ENCODE results near the gene TRNAU1AP.
"Not testable (repeated sequence)": the region's sequence is repeated elsewhere in the genome, so short reads cannot be mapped to it uniquely, and the experiment has no call there.

Gene TRNAU1AP

GRCh38 chr1:28552758-28553663, at the start of gene TRNAU1AP:
Gene TRNAU1AP (plus strand): TSS chr1:28553085. CDS start chr1:28553111, 26 bp downstream.
- DNase-seq: peak; percentile 98

GRCh38 chr1:28503117-28503516, 49.8 kb upstream of the TRNAU1AP start:
- no peak for DNase-seq

- DNase-seq: peak; percentile 94
Observed at GRCh38 chr1:28505406-28506187, 47.3 kb upstream of the TRNAU1AP start, which contains the start of gene RCC1. Gene RCC1 (plus strand): TSS chr1:28506043. CDS start chr1:28529867, 23,824 bp downstream.

GRCh38 chr1:28506907-28507246, 46.0 kb upstream of the TRNAU1AP start:
- peak; percentile 75 for DNase-seq

GRCh38 chr1:28507247-28507645, 45.6 kb upstream of the TRNAU1AP start:
- DNase-seq: peak; percentile 83

DNA sequence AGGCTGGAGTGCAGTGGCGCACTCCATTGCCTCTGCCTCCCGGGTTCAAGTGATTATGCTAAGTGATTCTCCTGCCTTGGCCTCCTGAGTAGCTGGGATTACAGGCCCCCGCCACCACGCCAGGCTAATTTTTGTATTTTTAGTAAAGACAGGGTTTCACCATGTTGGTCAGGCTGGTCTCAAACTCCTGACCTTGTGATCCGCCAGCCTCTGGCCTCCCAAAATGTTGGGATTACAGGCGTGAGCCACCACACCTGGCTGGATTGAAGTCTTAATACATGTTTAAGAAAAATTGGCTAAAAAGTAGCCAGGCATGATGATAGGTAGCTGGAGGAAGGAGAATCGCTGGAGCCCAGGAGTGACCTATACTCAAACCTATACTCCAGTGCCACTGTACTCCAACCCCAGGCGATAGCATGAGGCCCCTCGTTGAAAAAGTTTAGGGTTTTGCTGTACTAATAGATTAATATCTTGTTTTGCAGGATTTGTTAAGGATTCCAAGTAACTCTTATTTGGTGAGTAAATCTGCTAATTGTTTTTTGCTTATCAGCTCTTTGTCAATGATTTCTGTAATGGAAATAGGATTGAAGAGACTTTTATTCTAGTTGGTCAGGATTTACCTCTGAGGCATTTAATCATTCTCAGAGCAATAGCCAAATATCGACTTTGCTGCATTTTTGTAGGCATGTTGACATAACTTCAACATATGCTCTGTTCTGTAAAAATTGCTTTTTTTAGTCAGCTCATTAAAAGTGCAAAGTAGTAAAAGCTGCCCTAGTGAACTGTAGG, 45.0 kb upstream of the TRNAU1AP start:
- peak; percentile 79 for DNase-seq

- peak; percentile 82 for DNase-seq
Observed at GRCh38 chr1:28508435-28508754, 44.5 kb upstream of the TRNAU1AP start.

- peak; percentile 83 for DNase-seq
Observed at GRCh38 chr1:28509705-28510272, 43.1 kb upstream of the TRNAU1AP start.

- peak; percentile 86 for DNase-seq
Observed at GRCh38 chr1:28510273-28510969, 42.5 kb upstream of the TRNAU1AP start.

- peak; percentile 72 for DNase-seq
Observed at GRCh38 chr1:28510970-28511440, 41.9 kb upstream of the TRNAU1AP start.

DNA sequence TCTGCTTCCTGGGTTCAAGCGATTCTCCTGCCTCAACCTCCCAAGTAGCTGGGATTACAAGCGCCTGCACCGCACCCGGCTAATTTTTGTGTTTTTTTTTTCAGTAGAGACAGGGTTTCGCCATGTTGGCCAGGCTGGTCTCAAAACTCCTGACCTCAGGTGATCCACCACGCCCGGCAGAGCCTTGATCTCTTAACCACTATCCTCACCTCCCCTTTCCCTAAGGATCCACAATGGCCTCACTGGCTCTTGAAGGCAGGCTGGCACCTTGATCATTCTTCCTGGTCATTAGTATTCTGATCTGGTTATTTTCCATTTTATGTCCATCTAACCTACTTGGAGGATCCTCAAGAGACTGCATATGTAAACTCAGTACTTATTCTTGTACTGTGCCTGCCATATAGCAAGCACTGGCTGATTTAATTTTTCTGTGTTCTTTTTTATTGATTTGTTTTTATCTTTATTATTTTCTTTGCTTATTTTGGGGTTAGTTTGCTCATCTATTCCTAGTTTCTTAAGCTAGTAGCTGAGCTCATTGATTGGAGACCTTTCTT, 40.8 kb upstream of the TRNAU1AP start:
- DNase-seq: peak; percentile 78

- peak; percentile 63 for DNase-seq
Observed at GRCh38 chr1:28514445-28514933, 38.4 kb upstream of the TRNAU1AP start.

- no peak for DNase-seq
Observed at GRCh38 chr1:28516518-28516956, 36.3 kb upstream of the TRNAU1AP start.

GRCh38 chr1:28517649-28517999, 35.3 kb upstream of the TRNAU1AP start:
- no peak for DNase-seq

DNA sequence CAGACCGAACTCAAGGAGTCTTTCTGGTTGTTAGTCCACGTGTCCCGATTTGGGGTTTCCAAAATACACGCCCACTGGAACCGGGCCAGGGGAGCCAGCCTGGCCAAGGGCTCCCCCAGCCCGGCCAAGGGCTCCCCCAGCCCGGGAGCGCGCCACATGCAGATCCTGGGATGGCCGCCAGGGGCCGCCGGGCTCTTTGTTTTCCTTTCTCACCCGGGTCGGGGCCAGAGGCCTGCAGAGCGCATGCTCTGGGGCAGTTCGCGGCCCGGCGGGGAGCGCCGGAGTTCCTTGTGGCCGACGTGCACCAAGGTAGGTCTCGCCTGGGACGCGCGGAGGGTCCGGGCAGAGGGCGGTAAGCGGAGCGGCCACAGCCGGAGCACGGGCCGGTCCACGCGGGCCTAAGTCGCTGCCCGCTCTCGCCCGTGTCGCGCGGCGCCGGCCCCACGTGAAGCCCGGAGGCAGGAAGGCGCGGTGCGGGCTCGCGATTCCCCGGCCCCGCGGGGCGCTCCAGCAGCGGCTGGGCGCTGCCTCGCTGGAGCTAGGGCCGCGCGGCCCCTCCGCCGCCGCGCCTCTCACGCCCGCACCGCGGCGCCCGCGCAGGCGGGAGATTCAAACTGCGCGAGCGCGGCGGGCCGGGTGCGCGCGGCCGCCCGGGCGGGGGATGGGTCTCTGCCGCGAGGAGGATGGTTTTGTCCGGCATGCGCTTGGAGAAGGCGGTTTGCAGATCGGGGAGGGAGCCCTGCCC, 34.7 kb upstream of the TRNAU1AP start:
- peak; percentile 97 for DNase-seq

DNA sequence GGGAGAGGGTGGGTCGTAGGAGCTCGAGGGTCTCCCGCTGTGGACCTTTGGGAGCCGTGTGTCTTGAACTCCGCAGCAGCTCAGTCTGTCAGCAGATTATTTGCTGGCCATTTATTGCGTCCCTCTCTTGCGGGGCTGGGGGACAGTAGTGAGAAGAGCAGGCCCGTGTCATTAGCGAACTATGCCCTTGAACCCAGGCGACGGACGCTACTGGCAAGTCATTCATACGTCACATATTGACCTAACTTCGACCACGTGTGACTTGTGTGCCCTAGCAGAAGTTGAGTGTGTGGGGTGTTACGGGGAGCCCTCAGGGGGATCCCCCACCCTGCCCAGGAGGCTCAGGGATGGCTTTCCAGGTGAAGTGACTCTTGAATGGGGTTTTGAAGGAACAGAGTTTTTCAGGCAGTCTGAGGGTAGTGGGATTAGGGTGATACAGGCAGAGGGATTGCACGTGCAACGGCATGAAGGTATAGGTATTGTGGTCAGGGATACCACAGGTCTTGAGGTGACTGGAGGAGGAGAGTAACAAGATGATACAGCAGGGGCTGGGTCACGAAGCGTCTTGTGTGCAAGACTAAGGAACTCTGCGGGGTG, 34.0 kb upstream of the TRNAU1AP start:
- peak; percentile 80 for DNase-seq

- DNase-seq: no peak
Observed at GRCh38 chr1:28519946-28520725, 32.7 kb upstream of the TRNAU1AP start.

DNA sequence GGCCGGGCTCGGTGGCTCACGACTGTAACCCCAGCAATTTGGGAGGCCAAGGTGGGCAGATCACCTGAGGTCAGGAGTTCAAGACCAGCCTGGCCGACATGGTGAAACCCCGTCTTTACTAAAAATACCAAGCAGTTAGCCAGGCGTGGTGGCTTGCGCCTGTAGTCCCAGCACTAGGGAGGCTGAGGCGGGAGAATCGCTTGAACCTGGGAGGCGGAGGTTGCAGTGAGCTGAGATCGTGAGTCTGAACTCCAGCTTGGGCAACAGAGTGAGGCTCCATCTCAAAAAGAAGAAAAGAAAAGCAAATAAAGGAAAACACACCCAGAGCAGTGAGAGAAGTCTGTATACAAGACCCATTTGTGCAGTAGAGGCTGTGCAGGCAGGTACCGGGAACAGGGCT, 32.1 kb upstream of the TRNAU1AP start:
- DNase-seq: not testable (repeated sequence)

DNA sequence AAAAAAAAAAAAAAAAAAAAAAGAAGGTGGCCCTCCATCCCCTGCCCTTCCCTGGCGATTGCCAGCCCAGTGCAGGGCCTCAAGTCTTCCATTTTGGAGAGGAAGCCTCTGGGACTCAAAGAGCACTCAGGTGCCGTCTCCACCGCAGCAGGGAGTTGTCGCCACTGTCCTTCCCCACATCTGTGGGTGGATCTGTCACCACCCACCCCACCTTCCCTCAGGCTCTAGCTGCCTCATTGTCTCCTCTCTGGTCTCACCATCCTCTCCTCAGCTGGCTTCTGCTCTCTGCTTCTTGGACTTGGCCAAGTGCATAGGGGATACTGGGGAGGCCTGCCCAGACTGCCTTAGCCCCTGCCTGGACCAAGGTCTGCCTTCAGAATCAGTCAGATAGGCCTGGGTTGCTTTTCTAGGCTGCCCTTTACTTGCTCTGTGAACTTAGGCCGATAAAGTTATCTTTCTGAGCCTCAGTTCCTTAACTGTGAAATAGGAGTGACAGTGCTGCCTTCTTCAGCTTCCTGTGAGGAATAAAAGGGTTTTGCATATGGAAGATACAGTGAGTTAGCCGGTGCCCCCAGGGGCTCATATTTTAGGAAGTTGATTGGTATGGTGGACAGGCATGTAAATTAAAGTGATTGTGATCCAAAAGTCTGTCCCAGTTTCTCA, 31.3 kb upstream of the TRNAU1AP start:
- DNase-seq: no peak
